Measurements from ENCODE around the gene FAM149A.
A peak's percentile ranks its signal among the peaks of the same experiment; 100 is the strongest.

The FAM149A gene

GRCh38 chr4:186104114-186104889 lies at the start of gene FAM149A:
Gene FAM149A (plus strand): TSS chr4:186104704.
- DNase-seq, result no peak

GRCh38 chr4:186058253-186058979 lies 46.1 kb upstream of the FAM149A start:
- no peak for DNase-seq

GRCh38 chr4:186058980-186059316 lies 45.6 kb upstream of the FAM149A start:
- no peak for DNase-seq

- DNase-seq, result no peak
Observed at GRCh38 chr4:186061921-186062320, 42.6 kb upstream of the FAM149A start.

- no peak for DNase-seq
Observed at GRCh38 chr4:186067757-186068385, 36.6 kb upstream of the FAM149A start.

GRCh38 chr4:186068581-186069348 lies 35.7 kb upstream of the FAM149A start, which contains the start of gene TLR3:
Gene TLR3 (plus strand): TSS chr4:186069156. CDS start chr4:186076620, 7,464 bp downstream.
- DNase-seq, result no peak

GRCh38 chr4:186069729-186070128 lies 34.8 kb upstream of the FAM149A start:
- no peak for DNase-seq

GRCh38 chr4:186072516-186072915 lies 32.0 kb upstream of the FAM149A start:
- no peak for DNase-seq

- no peak for DNase-seq
Observed at GRCh38 chr4:186074189-186074588, 30.3 kb upstream of the FAM149A start.

- no peak for DNase-seq
Observed at GRCh38 chr4:186078981-186079638, 25.4 kb upstream of the FAM149A start.

- no peak for DNase-seq
Observed at GRCh38 chr4:186079694-186080093, 24.8 kb upstream of the FAM149A start.

GRCh38 chr4:186081202-186081807 lies 23.2 kb upstream of the FAM149A start:
- DNase-seq, result no peak

GRCh38 chr4:186082221-186082620 lies 22.3 kb upstream of the FAM149A start:
- DNase-seq, result no peak

- DNase-seq, result no peak
Observed at GRCh38 chr4:186088523-186088922, 16.0 kb upstream of the FAM149A start.

- DNase-seq, result no peak
Observed at GRCh38 chr4:186092296-186092695, 12.2 kb upstream of the FAM149A start.

GRCh38 chr4:186095406-186095805 lies 9.1 kb upstream of the FAM149A start:
- DNase-seq, result no peak

- no peak for DNase-seq
Observed at GRCh38 chr4:186096681-186097165, 7.8 kb upstream of the FAM149A start.

GRCh38 chr4:186097386-186097785 lies 7.1 kb upstream of the FAM149A start:
- no peak for DNase-seq

- DNase-seq, result no peak
Observed at GRCh38 chr4:186102931-186103330, 1.6 kb upstream of the FAM149A start.

GRCh38 chr4:186104890-186105646 lies 564 bp downstream of the FAM149A start:
- DNase-seq, result peak; percentile 63

All from activated CD8-positive, alpha-beta memory T cell treated with anti-CD3 and anti-CD28 coated beads for 24 hours (primary cell).